A549 (cell line): ENCODE data around the gene ZBTB20. TPM values are rescaled to one million over a fixed set of nuclear protein-coding genes. Genes with fewer than 3 reads are reported as not detected.

ENCODE experiments used
- ATAC-seq, 2 experiments: fragments of 200-7000 bp in 1 of 2; fragments of >200 bp in 1 of 2; cut with Nextera tagmentation in 1 of 2; cut with Tn5 transposase in 1 of 2; 3 replicates each; pipeline versions ENCODE4 v1.8.0 to v1.9.1; 2018 to 2020; ENCODE audit warnings: mild to moderate bottlenecking in 1 of 2, moderate library complexity in 1 of 2
- CTCF ChIA-PET: fragments of 300-600 bp; sonication (Branson Sonifier 250); formaldehyde crosslinking; extraction: SDS; loops from one replicate; lab custom pipeline; 2021; ENCODE audit warnings: antibody characterized with exemption, inconsistent platforms; lab: Yijun Ruan, JAX
- POLR2A ChIA-PET: fragments of 350-600 bp; formaldehyde crosslinking; extraction: SDS; loops from one replicate; lab custom pipeline; 2021; ENCODE audit warnings: antibody characterized with exemption, inconsistent platforms; lab: Yijun Ruan, JAX
- DNase-seq, 2 experiments: peaks; one replicate each; pipeline versions ENCODE4 v3.0.0 to v3.0.0-alpha.2; 2011 to 2016; ENCODE audit warnings: low read depth in 1 of 2, low spot score in 1 of 2
- FAIRE-seq: peaks from 2 replicates; lab custom pipeline; 2011; peaks lifted over from hg19 to GRCh38; lab: Jason Lieb, UNC
- H3K27ac ChIP-seq, 2 experiments: fragments of >200 bp; sonication (Bioruptor Twin); formaldehyde crosslinking; 3 replicates each; pipeline ENCODE4 v1.5.1; 2016 to 2017
- H3K4me1 ChIP-seq: fragments of >200 bp; sonication (Bioruptor Twin); formaldehyde crosslinking; 3 replicates; pipeline ENCODE4 v1.6.1; 2016
- H3K4me2 ChIP-seq: fragments of >200 bp; sonication (Bioruptor Twin); formaldehyde crosslinking; 3 replicates; pipeline ENCODE4 v1.6.1; 2016
- H3K4me3 ChIP-seq: fragments of >200 bp; sonication (Bioruptor Twin); formaldehyde crosslinking; 3 replicates; pipeline ENCODE4 v1.5.1; 2016
- H3K9me3 ChIP-seq: fragments of >200 bp; sonication (Bioruptor Twin); formaldehyde crosslinking; 3 replicates; pipeline ENCODE4 v1.6.1; 2016
- BHLHE40 ChIP-seq: IDR thresholded peaks from 2 replicates; pipeline ENCODE4 v1.6.1; 2012; ENCODE audit warnings: low read depth, low read length, inconsistent platforms
- CEBPB ChIP-seq, 2 experiments: fragments of >200 bp in 1 of 2; sonication (Bioruptor Twin) in 1 of 2; formaldehyde crosslinking in 1 of 2; IDR thresholded peaks; 2 replicates each; pipeline ENCODE4 v1.6.1; 2012 to 2016
- CHD2 ChIP-seq: fragments of 150-350 bp; IDR thresholded peaks from 2 replicates; pipeline ENCODE4 v1.6.1; 2014; ENCODE audit warnings: low read length; ENCODE audit not compliant: partially characterized antibody
- CHD4 ChIP-seq: fragments of 200-600 bp; sonication (generic); IDR thresholded peaks from 2 replicates; pipeline ENCODE4 v1.6.1; 2016; ENCODE audit warnings: antibody characterized with exemption, mild to moderate bottlenecking, borderline replicate concordance
- FOSB ChIP-seq: fragments of 250-450 bp; sonication (Bioruptor Pico); IDR thresholded peaks from 2 replicates; pipeline ENCODE4 v1.5.0; 2020; ENCODE audit warnings: mild to moderate bottlenecking, moderate library complexity
- GATA3 ChIP-seq: IDR thresholded peaks from 2 replicates; pipeline ENCODE4 v1.6.1; 2012; ENCODE audit warnings: borderline replicate concordance
- HDAC2 ChIP-seq: fragments of 200-600 bp; sonication (generic); IDR thresholded peaks from 2 replicates; pipeline ENCODE4 v1.6.1; 2016
- HOXA7 ChIP-seq: fragments of 250-450 bp; sonication (Bioruptor Pico); IDR thresholded peaks from 2 replicates; pipeline ENCODE4 v1.5.0; 2020; ENCODE audit warnings: mild to moderate bottlenecking, moderate library complexity
- HOXB5 ChIP-seq: fragments of 250-450 bp; sonication (Bioruptor Pico); IDR thresholded peaks from 2 replicates; pipeline ENCODE4 v1.5.0; 2020; ENCODE audit warnings: mild to moderate bottlenecking, moderate library complexity
- JUN ChIP-seq, 2 experiments: fragments of >200 bp; sonication (Bioruptor Twin); formaldehyde crosslinking; IDR thresholded peaks; 2 replicates in 1 of 2; 3 replicates in 1 of 2; pipeline ENCODE4 v1.6.1; 2016 to 2017
- JUNB ChIP-seq: fragments of >200 bp; sonication (Bioruptor Twin); formaldehyde crosslinking; IDR thresholded peaks from 2 replicates; pipeline ENCODE4 v1.6.1; 2016
- MAZ ChIP-seq: fragments of 150-350 bp; IDR thresholded peaks from 2 replicates; pipeline ENCODE4 v1.6.1; 2014; ENCODE audit warnings: antibody characterized with exemption, low read depth, low read length, borderline replicate concordance
- NFE2L2 ChIP-seq: fragments of 150-350 bp; conservative IDR thresholded peaks from 2 replicates; pipeline ENCODE4 v1.6.1; 2014; ENCODE audit warnings: low read length
- POLR2A ChIP-seq: IDR thresholded peaks from 2 replicates; pipeline ENCODE4 v1.6.1; 2012; ENCODE audit warnings: mild to moderate bottlenecking, low read length
- POLR2AphosphoS2 ChIP-seq: conservative IDR thresholded peaks from 2 replicates; pipeline ENCODE4 v1.6.1; 2012; ENCODE audit warnings: low read length, improper control_type of control experiment, inconsistent platforms
- RFX5 ChIP-seq: fragments of 450-650 bp; IDR thresholded peaks from 2 replicates; pipeline ENCODE4 v1.7.1; 2014; ENCODE audit warnings: antibody characterized with exemption, mild to moderate bottlenecking, moderate library complexity
- SMC3 ChIP-seq: fragments of >200 bp; sonication (Bioruptor Twin); formaldehyde crosslinking; IDR thresholded peaks from 3 replicates; pipeline ENCODE4 v1.6.1; 2018; ENCODE audit warnings: inconsistent platforms
- ZC3H11A ChIP-seq: fragments of 450-650 bp; IDR thresholded peaks from 2 replicates; pipeline ENCODE4 v1.6.1; 2014; ENCODE audit warnings: antibody characterized with exemption, mild to moderate bottlenecking
- ZNF302 ChIP-seq: fragments of 250-450 bp; sonication (Bioruptor Pico); IDR thresholded peaks from 2 replicates; pipeline ENCODE4 v1.9.0; 2021; ENCODE audit warnings: inconsistent platforms, mild to moderate bottlenecking, moderate library complexity
- ZSCAN20 ChIP-seq: fragments of 250-450 bp; sonication (Bioruptor Pico); IDR thresholded peaks from 2 replicates; pipeline ENCODE4 v1.8.0; 2022; ENCODE audit warnings: mild to moderate bottlenecking, moderate library complexity
- WGBS: methylation state at CpG from one replicate; pipeline ENCODE4 v1.1.6; 2017; ENCODE audit errors: missing lambda C conversion rate; 5-methylcytosine and 5-hydroxymethylcytosine counted together
- polyA plus RNA-seq, 4 experiments: library from polyadenylated mRNA; depleted of rRNA in 3 of 4; stranded (reverse); fragments of >200 nt; fragmentation: RNase III in 1 of 4; extraction: RNeasy Plus Mini Kit Qiagen cat#74134 plus additional on column Dnase treatment in 1 of 4; gene quantifications; 2 replicates in 3 of 4; 3 replicates in 1 of 4; pipeline ENCODE4 v1.2.3, GENCODE V29; 2011 to 2017
- TF ChIP-seq, protein P1 (sequence below): fragments of >200 bp; sonication (Bioruptor Twin); formaldehyde crosslinking; IDR thresholded peaks from 3 replicates; pipeline ENCODE4 v1.5.1; 2016
- TF ChIP-seq, protein P2 (sequence below): fragments of 250-450 bp; sonication (Bioruptor Pico); IDR thresholded peaks from 2 replicates; pipeline ENCODE4 v1.5.0; 2021; ENCODE audit warnings: mild to moderate bottlenecking, moderate library complexity, borderline replicate concordance
- TF ChIP-seq, protein P3 (sequence below): IDR thresholded peaks from 2 replicates; pipeline ENCODE4 v1.6.1; 2012

Gene ZBTB20
- polyA plus RNA-seq, 2 of the 4 experiments (the other 2 are of a cell fraction), result 0.85 to 5.0 TPM

DNA sequence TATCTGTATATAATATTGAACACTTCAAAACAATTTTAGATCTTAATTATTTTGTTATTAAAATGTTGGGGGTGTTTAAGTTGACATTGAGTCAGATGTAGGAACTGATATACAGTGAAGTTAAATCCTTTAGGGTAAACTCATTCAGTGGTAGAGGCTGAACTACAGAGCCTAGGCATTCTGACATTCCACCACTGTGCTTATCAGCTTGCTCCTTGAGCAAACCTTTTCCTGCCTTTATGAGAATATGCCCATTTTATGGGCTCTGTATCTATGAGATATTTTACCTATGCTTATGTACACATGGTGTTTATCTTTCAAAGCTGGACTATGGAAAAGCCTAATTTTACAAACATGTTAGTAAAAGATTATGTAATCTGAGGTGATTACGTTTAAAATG lies 407.5 kb downstream of the ZBTB20 start:
- ATAC-seq, result no peak
- no peak for DNase-seq
- WGBS, result 88% methylated on average over 1 of the region's 1 CpG
- no peak overlapping the region for H3K4me3 ChIP-seq
- H3K9me3 ChIP-seq, result no peaks in the 10 kb centered on the region
- FAIRE-seq, result no peak
- TF ChIP-seq FOSB (CRISPR knock-in tag) (no peak), MAZ (no peak), BHLHE40 (no peak), NFE2L2 (no peak), HOXB5 (CRISPR knock-in tag) (no peak), ZNF302 (CRISPR knock-in tag) (no peak), JUNB (no peak), GATA3 (no peak), CHD4 (no peak), SMC3 (no peak), HOXA7 (CRISPR knock-in tag) (no peak), CHD2 (no peak)
- TF ChIP-seq, protein P1, sequence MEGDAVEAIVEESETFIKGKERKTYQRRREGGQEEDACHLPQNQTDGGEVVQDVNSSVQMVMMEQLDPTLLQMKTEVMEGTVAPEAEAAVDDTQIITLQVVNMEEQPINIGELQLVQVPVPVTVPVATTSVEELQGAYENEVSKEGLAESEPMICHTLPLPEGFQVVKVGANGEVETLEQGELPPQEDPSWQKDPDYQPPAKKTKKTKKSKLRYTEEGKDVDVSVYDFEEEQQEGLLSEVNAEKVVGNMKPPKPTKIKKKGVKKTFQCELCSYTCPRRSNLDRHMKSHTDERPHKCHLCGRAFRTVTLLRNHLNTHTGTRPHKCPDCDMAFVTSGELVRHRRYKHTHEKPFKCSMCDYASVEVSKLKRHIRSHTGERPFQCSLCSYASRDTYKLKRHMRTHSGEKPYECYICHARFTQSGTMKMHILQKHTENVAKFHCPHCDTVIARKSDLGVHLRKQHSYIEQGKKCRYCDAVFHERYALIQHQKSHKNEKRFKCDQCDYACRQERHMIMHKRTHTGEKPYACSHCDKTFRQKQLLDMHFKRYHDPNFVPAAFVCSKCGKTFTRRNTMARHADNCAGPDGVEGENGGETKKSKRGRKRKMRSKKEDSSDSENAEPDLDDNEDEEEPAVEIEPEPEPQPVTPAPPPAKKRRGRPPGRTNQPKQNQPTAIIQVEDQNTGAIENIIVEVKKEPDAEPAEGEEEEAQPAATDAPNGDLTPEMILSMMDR, result no peak
- TF ChIP-seq, protein P2, sequence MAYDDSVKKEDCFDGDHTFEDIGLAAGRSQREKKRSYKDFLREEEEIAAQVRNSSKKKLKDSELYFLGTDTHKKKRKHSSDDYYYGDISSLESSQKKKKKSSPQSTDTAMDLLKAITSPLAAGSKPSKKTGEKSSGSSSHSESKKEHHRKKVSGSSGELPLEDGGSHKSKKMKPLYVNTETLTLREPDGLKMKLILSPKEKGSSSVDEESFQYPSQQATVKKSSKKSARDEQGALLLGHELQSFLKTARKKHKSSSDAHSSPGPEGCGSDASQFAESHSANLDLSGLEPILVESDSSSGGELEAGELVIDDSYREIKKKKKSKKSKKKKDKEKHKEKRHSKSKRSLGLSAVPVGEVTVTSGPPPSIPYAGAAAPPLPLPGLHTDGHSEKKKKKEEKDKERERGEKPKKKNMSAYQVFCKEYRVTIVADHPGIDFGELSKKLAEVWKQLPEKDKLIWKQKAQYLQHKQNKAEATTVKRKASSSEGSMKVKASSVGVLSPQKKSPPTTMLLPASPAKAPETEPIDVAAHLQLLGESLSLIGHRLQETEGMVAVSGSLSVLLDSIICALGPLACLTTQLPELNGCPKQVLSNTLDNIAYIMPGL (CRISPR knock-in tag), result no peak
- ChIA-PET CTCF (no interaction called here), POLR2A (no interaction called here)
- no peak overlapping the region for H3K4me2 ChIP-seq
- H3K4me1 ChIP-seq, result peaks cover 28% of the 10 kb centered on the region
- no peak overlapping the region for H3K27ac ChIP-seq

DNA sequence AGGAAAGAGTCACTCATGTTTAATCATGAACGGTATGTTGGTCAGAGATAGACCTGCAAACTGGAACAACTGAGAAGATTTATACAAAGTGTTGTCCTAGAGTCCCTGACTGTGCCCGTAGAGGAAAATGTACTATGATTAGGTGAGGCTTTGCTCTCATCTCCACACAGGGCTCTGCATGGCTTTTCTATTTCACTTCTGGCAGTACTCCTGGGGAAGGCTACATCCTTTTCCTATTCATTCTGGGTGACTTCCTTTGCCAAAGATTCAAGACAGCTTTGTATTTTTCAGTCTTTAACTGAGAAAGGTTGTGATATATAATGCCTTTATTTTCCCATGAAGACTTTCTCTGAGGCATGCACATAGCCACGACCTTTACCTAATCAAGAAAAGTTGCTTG lies 414.7 kb downstream of the ZBTB20 start:
- TF ChIP-seq, protein P1, result no peak
- TF ChIP-seq CEBPB (IDR thresholded peaks at IDR 0.05) (no peak), POLR2A (no peak), ZSCAN20 (CRISPR knock-in tag) (no peak), RFX5 (no peak), POLR2AphosphoS2 (no peak), HDAC2 (no peak), ZC3H11A (no peak), JUN (IDR thresholded peaks at IDR 0.05) (no peak)
- TF ChIP-seq, protein P3, sequence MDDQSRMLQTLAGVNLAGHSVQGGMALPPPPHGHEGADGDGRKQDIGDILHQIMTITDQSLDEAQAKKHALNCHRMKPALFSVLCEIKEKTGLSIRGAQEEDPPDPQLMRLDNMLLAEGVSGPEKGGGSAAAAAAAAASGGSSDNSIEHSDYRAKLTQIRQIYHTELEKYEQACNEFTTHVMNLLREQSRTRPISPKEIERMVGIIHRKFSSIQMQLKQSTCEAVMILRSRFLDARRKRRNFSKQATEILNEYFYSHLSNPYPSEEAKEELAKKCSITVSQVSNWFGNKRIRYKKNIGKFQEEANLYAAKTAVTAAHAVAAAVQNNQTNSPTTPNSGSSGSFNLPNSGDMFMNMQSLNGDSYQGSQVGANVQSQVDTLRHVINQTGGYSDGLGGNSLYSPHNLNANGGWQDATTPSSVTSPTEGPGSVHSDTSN, result no peak
- TF ChIP-seq, protein P2 (CRISPR knock-in tag), result no peak
- TF ChIP-seq, all 56 proteins: peak for 0
- Histone ChIP-seq H3K4me2 (no peak overlapping the region), H3K9me3 (no peaks in the 10 kb centered on the region), H3K27ac (no peak overlapping the region), H3K4me3 (no peak overlapping the region), H3K4me1 (no peaks in the 10 kb centered on the region)
- DNase-seq (no peak), FAIRE-seq (no peak), ATAC-seq (no peak)
- CTCF ChIA-PET, result no interaction called here
- WGBS, result 59% methylated on average over 3 of the region's 3 CpGs
- POLR2A ChIA-PET, result no interaction called here
